ENCODE measurements around the gene RBMS3. TPM values are rescaled to one million over a fixed set of nuclear protein-coding genes. Genes with fewer than 3 reads are reported as not detected.
A peak's percentile ranks its signal among the peaks of the same experiment; 100 is the strongest.

RBMS3 gene
- total and polyA plus RNA-seq, 2 of the 8 experiments (the other 6 are each of a cell fraction or from before 2014, with no cell fraction given), result 3.7 to 6.9 TPM

- Histone ChIP-seq H2BK20ac (ENCODE audit: low read length) (no peak overlapping the region), H3K9me3 (ENCODE audit: insufficient read depth in 2 of 2, low read depth in 1 of 2, low read length in 1 of 2) (no peaks in the 10 kb centered on the region), H2BK15ac (ENCODE audit: low read length) (no peak overlapping the region), H2BK5ac (ENCODE audit: low read depth, low read length) (0 out of 2 replicates have a peak overlapping the region, but pooled peaks have one; percentile 28), H3K14ac (ENCODE audit: insufficient read length) (no peak overlapping the region), H3K36me3 (ENCODE audit: control insufficient read depth in 2 of 4, insufficient read depth in 4 of 4, low read length in 3 of 4) (no peaks in the 10 kb centered on the region), H4K8ac (ENCODE audit: extremely low read depth, insufficient read depth, low read length) (no peak overlapping the region), H3K9ac (replicated peaks in 1 of 4; ENCODE audit: extremely low read depth in 1 of 4, low read depth in 3 of 4, low read length in 3 of 4) (no peak overlapping the region), H4K91ac (replicated peaks; ENCODE audit: insufficient read length, low read length) (no peak overlapping the region), H2BK12ac (ENCODE audit: low read depth, low read length) (no peak overlapping the region), H3K79me2 (ENCODE audit: control insufficient read depth in 1 of 2, insufficient read depth in 2 of 2, low read length in 2 of 2) (no peaks in the 10 kb centered on the region), H4K5ac (ENCODE audit: insufficient read length, low read depth, low read length) (no peak overlapping the region), H3K4me3 (ENCODE audit: extremely low read depth in 1 of 4, insufficient read depth in 2 of 4, low read depth in 3 of 4, low read length in 4 of 4) (no peak overlapping the region; a peak in 1 of 8 replicates), H2AFZ (ENCODE audit: low read length) (peak overlapping the region; percentile 57; the same call in 1 of the 2 replicates), H2AK5ac (ENCODE audit: low read depth, low read length) (no peak overlapping the region), H3K23ac (ENCODE audit: insufficient read length) (no peak overlapping the region), H2BK120ac (replicated peaks; ENCODE audit: low read depth, low read length) (no peak overlapping the region), H3K4me2 (ENCODE audit: insufficient read depth in 1 of 2, low read depth in 2 of 2, low read length in 2 of 2) (peak overlapping the region in 1 of 2 experiments; percentile 2; a peak in 1 of 4 replicates), H3K4ac (replicated peaks; ENCODE audit: insufficient read length, low read depth, low read length) (no peak overlapping the region), H4K20me1 (replicated peaks in 1 of 2; ENCODE audit: control insufficient read depth in 1 of 2, insufficient read depth in 2 of 2, low read length in 2 of 2) (no peaks in the 10 kb centered on the region), H3K27ac (ENCODE audit: low read depth, low read length) (no peak overlapping the region), H3K56ac (replicated peaks; ENCODE audit: insufficient read length, low read depth, low read length) (no peak overlapping the region), H3K18ac (ENCODE audit: extremely low read depth, low read length) (no peak overlapping the region), H3K79me1 (ENCODE audit: low read depth, low read length) (no peaks in the 10 kb centered on the region), H3K27me3 (replicated peaks in 1 of 4; ENCODE audit: control insufficient read depth in 3 of 4, extremely low read depth in 1 of 4, insufficient read depth in 3 of 4, low read length in 3 of 4) (no peaks in the 10 kb centered on the region), H3K4me1 (replicated peaks in 1 of 4; ENCODE audit: control insufficient read depth in 3 of 4, insufficient read depth in 4 of 4, low read length in 3 of 4) (peaks cover 0 to 5% (median 2%) of the 10 kb centered on the region in 4 experiments; a peak in 2 of 7 replicates), H3K23me2 (ENCODE audit: low read depth, low read length) (no peaks in the 10 kb centered on the region)
- 86% methylated on average over 3 of the region's 3 CpGs; no CpG with 5 or more reads in 1 of the 2 experiments for WGBS, 2 experiments (ENCODE audit: extremely low coverage in 1 of 2, insufficient coverage in 1 of 2, insufficient read length in 1 of 2, insufficient replicate concordance in 2 of 2, low coverage in 1 of 2, low lambda C conversion rate in 2 of 2, missing lambda C conversion rate in 1 of 2)
- ChIA-PET CTCF (ENCODE audit: partially characterized antibody) (interaction anchor here (0.8 to 1.5 kb wide), 2 partner anchors 12 to 42 kb away, joined by 3 read pairs; no protein-coding TSS in a partner anchor), POLR2A (ENCODE audit: partially characterized antibody) (no interaction called here)
- FAIRE-seq (no peak), DNase-seq (ENCODE audit: low read depth in 1 of 2, low spot score in 2 of 2) (no peak)
- TF ChIP-seq SRF (IDR thresholded peaks at IDR 0.05; ENCODE audit: low read depth, low read length) (no peak), RAD21 (IDR thresholded peaks at IDR 0.05 in 1 of 2, conservative IDR thresholded peaks at IDR 0.05 in 1 of 2; ENCODE audit: low read depth in 2 of 2, low read length in 2 of 2) (no peak), BCL11A (IDR thresholded peaks at IDR 0.05; ENCODE audit: low read depth in 2 of 2, low read length in 2 of 2) (no peak), ZNF274 (IDR thresholded peaks at IDR 0.05; ENCODE audit: borderline replicate concordance, extremely low read depth, low read length) (no peak), CTBP2 (IDR thresholded peaks at IDR 0.05; ENCODE audit: borderline replicate concordance, insufficient read depth, insufficient read length, low read length) (no peak), GTF2F1 (IDR thresholded peaks at IDR 0.05; ENCODE audit: borderline replicate concordance, low read depth, low read length) (no peak), CTCF (IDR thresholded peaks at IDR 0.05; ENCODE audit: control extremely low read depth in 1 of 3, insufficient read depth in 1 of 3, low read depth in 1 of 3, low read length in 3 of 3) (no peak), SUZ12 (IDR thresholded peaks at IDR 0.05; ENCODE audit: low read length) (no peak), TAF1 (IDR thresholded peaks at IDR 0.05; ENCODE audit: low read depth, low read length) (no peak), JUND (IDR thresholded peaks at IDR 0.05; ENCODE audit: low read length) (no peak), TEAD4 (IDR thresholded peaks at IDR 0.05; ENCODE audit: low read depth, low read length) (no peak)
Measured at GRCh38 chr3:29771602-29772001, 490.7 kb downstream of the RBMS3 start.
